ENCODE measurements around the gene POU2F1.
A peak's percentile ranks its signal among the peaks of the same experiment; 100 is the strongest.

Gene POU2F1

GRCh38 chr1:167401260-167401873 lies 180.7 kb downstream of the POU2F1 start:
- DNase-seq (ENCODE audit: low read depth) = peak; percentile 57
- no peak overlapping the region for H3K4me3 ChIP-seq (ENCODE audit: control insufficient read depth, low read depth, low read length)
- TF ChIP-seq CTCF (conservative IDR thresholded peaks at IDR 0.05; ENCODE audit: control insufficient read depth, insufficient read depth, low read depth, low read length) = peak; percentile 67

- no peak overlapping the region for H3K4me3 ChIP-seq (ENCODE audit: control insufficient read depth, low read depth, low read length)
Measured at GRCh38 chr1:167404161-167404888, 183.6 kb downstream of the POU2F1 start.

GRCh38 chr1:167404908-167405307 lies 184.2 kb downstream of the POU2F1 start:
- no peak overlapping the region for H3K4me3 ChIP-seq (ENCODE audit: control insufficient read depth, low read depth, low read length)
- TF ChIP-seq CTCF (conservative IDR thresholded peaks at IDR 0.05; ENCODE audit: control insufficient read depth, insufficient read depth, low read depth, low read length) = no peak
- no peak for DNase-seq (ENCODE audit: low read depth)

More at GRCh38 chr1:167404161-167404888, 183.6 kb downstream of the POU2F1 start:
- DNase-seq (ENCODE audit: low read depth) = no peak
- TF ChIP-seq CTCF (conservative IDR thresholded peaks at IDR 0.05; ENCODE audit: control insufficient read depth, insufficient read depth, low read depth, low read length) = no peak

GRCh38 chr1:167408355-167408754 lies 187.7 kb downstream of the POU2F1 start:
- no peak for DNase-seq (ENCODE audit: low read depth)
- no peak overlapping the region for H3K4me3 ChIP-seq (ENCODE audit: control insufficient read depth, low read depth, low read length)
- TF ChIP-seq CTCF (conservative IDR thresholded peaks at IDR 0.05; ENCODE audit: control insufficient read depth, insufficient read depth, low read depth, low read length) = no peak

- H3K4me3 ChIP-seq (ENCODE audit: control insufficient read depth, low read depth, low read length) = no peak overlapping the region
- no peak for TF ChIP-seq CTCF (conservative IDR thresholded peaks at IDR 0.05; ENCODE audit: control insufficient read depth, insufficient read depth, low read depth, low read length)
- no peak for DNase-seq (ENCODE audit: low read depth)
Measured at GRCh38 chr1:167409183-167409582, 188.5 kb downstream of the POU2F1 start.

GRCh38 chr1:167412072-167412471 lies 191.4 kb downstream of the POU2F1 start:
- no peak overlapping the region for H3K4me3 ChIP-seq (ENCODE audit: control insufficient read depth, low read depth, low read length)
- no peak for TF ChIP-seq CTCF (conservative IDR thresholded peaks at IDR 0.05; ENCODE audit: control insufficient read depth, insufficient read depth, low read depth, low read length)
- no peak for DNase-seq (ENCODE audit: low read depth)
